CD4-positive, alpha-beta T cell (primary cell): ENCODE data around the gene HOMER1. TPM values are rescaled to one million over a fixed set of nuclear protein-coding genes. Genes with fewer than 3 reads are reported as not detected.

ENCODE experiments used
- ATAC-seq: fragments of 200-7000 bp; cut with Tn5 transposase; one replicate; pipeline ENCODE4 v1.10.0; 2022; ENCODE audit warnings: mild to moderate bottlenecking; ENCODE audit not compliant: poor library complexity
- CTCF ChIA-PET: fragments of 350-600 bp; sonication (Branson Sonifier 250); formaldehyde crosslinking; loops from one replicate; lab custom pipeline; 2021; ENCODE audit warnings: antibody characterized with exemption, inconsistent platforms; lab: Charles Lee
- POLR2A ChIA-PET: fragments of 350-600 bp; sonication (Branson Sonifier 250); formaldehyde crosslinking; loops from one replicate; lab custom pipeline; 2021; ENCODE audit warnings: antibody characterized with exemption, inconsistent platforms; lab: Charles Lee
- DNase-seq, 14 experiments: peaks; one replicate each; pipeline ENCODE4 v3.0.0-alpha.2; 2013 to 2020; ENCODE audit warnings: mixed read lengths in 2 of 14
- H3K27ac ChIP-seq, 2 donors: one replicate each; pipeline versions ENCODE4 v1.5.1 to v1.7.0; 2013; ENCODE audit warnings: low read length in 2 of 2, low read depth in 1 of 2, mild to moderate bottlenecking in 1 of 2
- H3K27me3 ChIP-seq, 2 experiments: 1 replicate in 1 of 2; 2 replicates in 1 of 2; pipeline versions ENCODE4 v1.6.1 to v1.7.0; 2013; ENCODE audit warnings: low read length in 2 of 2, control low read depth in 1 of 2, mild to moderate bottlenecking in 1 of 2, moderate library complexity in 1 of 2; ENCODE audit not compliant: insufficient read depth in 2 of 2, control insufficient read depth in 1 of 2
- H3K36me3 ChIP-seq: one replicate; pipeline ENCODE4 v1.6.1; 2013; ENCODE audit warnings: low read length, control low read depth; ENCODE audit not compliant: insufficient read depth
- H3K4me1 ChIP-seq: one replicate; pipeline ENCODE4 v1.6.1; 2013; ENCODE audit warnings: low read length, control low read depth; ENCODE audit not compliant: insufficient read depth
- H3K4me3 ChIP-seq: one replicate; pipeline ENCODE4 v1.5.1; 2013; ENCODE audit warnings: mild to moderate bottlenecking, low read length, moderate library complexity
- H3K9me3 ChIP-seq, 2 experiments: 1 replicate in 1 of 2; 2 replicates in 1 of 2; pipeline versions ENCODE4 v1.6.1 to v1.7.0; 2013; ENCODE audit warnings: low read length in 2 of 2, mild to moderate bottlenecking in 2 of 2, control low read depth in 1 of 2, moderate library complexity in 1 of 2; ENCODE audit not compliant: control insufficient read depth in 1 of 2, insufficient read depth in 1 of 2
- H3K27ac Mint-ChIP-seq: one replicate; pipeline ENCODE4 v1.8.0; 2020; ENCODE audit warnings: mixed read lengths
- H3K27me3 Mint-ChIP-seq: one replicate; pipeline ENCODE4 v1.8.0; 2021; ENCODE audit warnings: mixed read lengths
- H3K36me3 Mint-ChIP-seq: one replicate; pipeline ENCODE4 v1.8.0; 2021; ENCODE audit warnings: low read depth, mixed read lengths
- H3K4me1 Mint-ChIP-seq: one replicate; pipeline ENCODE4 v1.8.0; 2021; ENCODE audit warnings: low read depth, mixed read lengths
- H3K4me3 Mint-ChIP-seq: one replicate; pipeline ENCODE4 v1.8.0; 2020; ENCODE audit warnings: mild to moderate bottlenecking, mixed read lengths
- H3K9me3 Mint-ChIP-seq: one replicate; pipeline ENCODE4 v1.8.0; 2020; ENCODE audit warnings: mixed read lengths
- CTCF ChIP-seq: fragments of 200-600 bp; IDR thresholded peaks from one replicate; pipeline ENCODE4 v1.8.0; 2022; ENCODE audit warnings: antibody characterized with exemption, mild to moderate bottlenecking
- intact Hi-C, 2 experiments: fragments of 100-400 bp; cut with DNase I in 1 of 2; cut with micrococcal nuclease in 1 of 2; formaldehyde crosslinking; loops; one replicate each; pipeline versions ENCODE4 v1.15.1 to v1.9.0; 2023 to 2025; cut with DNase I, micrococcal nuclease
- total RNA-seq, 174 experiments: library from RNA in 2 of 174; stranded (reverse) in 2 of 174; gene quantifications; one replicate each; pipeline ENCODE4 v1.2.3 and lab custom pipeline; 2021 to 2026

HOMER1 gene
- total RNA-seq, 2 experiments from 2014 or later, result 2.1 TPM

GRCh38 chr5:79546782-79547428, 33.0 kb upstream of the HOMER1 start:
- H3K27ac ChIP-seq, result no peak overlapping the region
- H3K4me1 Mint-ChIP-seq, result no peaks in the 10 kb centered on the region
- no peaks in the 10 kb centered on the region for H3K4me1 ChIP-seq
- ChIA-PET POLR2A (no interaction called here), CTCF (no interaction called here)
- no peak overlapping the region for H3K4me3 ChIP-seq
- H3K9me3 ChIP-seq, result no peaks in the 10 kb centered on the region
- no peaks in the 10 kb centered on the region for H3K27me3 ChIP-seq
- H3K9me3 Mint-ChIP-seq, result no peaks in the 10 kb centered on the region
- no peaks in the 10 kb centered on the region for H3K36me3 ChIP-seq
- intact Hi-C loops, result no loop called here
- H3K4me3 Mint-ChIP-seq, result no peak overlapping the region
- H3K36me3 Mint-ChIP-seq, result no peaks in the 10 kb centered on the region
- no peak for TF ChIP-seq CTCF
- DNase-seq (no peak), ATAC-seq (no peak)
- H3K27ac Mint-ChIP-seq, result no peak overlapping the region
- no peaks in the 10 kb centered on the region for H3K27me3 Mint-ChIP-seq

GRCh38 chr5:79544131-79544530, 30.2 kb upstream of the HOMER1 start:
- Mint-ChIP-seq H3K36me3 (no peaks in the 10 kb centered on the region), H3K9me3 (no peaks in the 10 kb centered on the region), H3K4me3 (no peak overlapping the region), H3K27me3 (peaks cover 1% of the 10 kb centered on the region), H3K27ac (no peak overlapping the region), H3K4me1 (no peaks in the 10 kb centered on the region)
- intact Hi-C loops, result no loop called here
- Histone ChIP-seq H3K27ac (no peak overlapping the region), H3K27me3 (no peaks in the 10 kb centered on the region), H3K9me3 (no peaks in the 10 kb centered on the region), H3K36me3 (no peaks in the 10 kb centered on the region), H3K4me3 (no peak overlapping the region), H3K4me1 (no peaks in the 10 kb centered on the region)
- TF ChIP-seq CTCF, result no peak
- ChIA-PET POLR2A (no interaction called here), CTCF (no interaction called here)
- ATAC-seq (no peak), DNase-seq (no peak)

- Histone ChIP-seq H3K27ac (no peak overlapping the region), H3K27me3 (no peaks in the 10 kb centered on the region), H3K36me3 (no peaks in the 10 kb centered on the region), H3K4me3 (no peak overlapping the region), H3K9me3 (no peaks in the 10 kb centered on the region), H3K4me1 (no peaks in the 10 kb centered on the region)
- Mint-ChIP-seq H3K27me3 (peaks cover 12% of the 10 kb centered on the region), H3K4me3 (no peak overlapping the region), H3K27ac (no peak overlapping the region), H3K36me3 (no peaks in the 10 kb centered on the region), H3K9me3 (no peaks in the 10 kb centered on the region), H3K4me1 (no peaks in the 10 kb centered on the region)
- intact Hi-C loops, result no loop called here
- ATAC-seq, result no peak
- ChIA-PET POLR2A (no interaction called here), CTCF (interaction anchor here (0.7 kb wide), 1 partner anchor 316 kb away, joined by 3 read pairs; no protein-coding TSS in a partner anchor)
- DNase-seq, result no peak
- no peak for TF ChIP-seq CTCF
These were observed 27.0 kb upstream of the HOMER1 start for GRCh38 chr5:79540939-79541338.
